SKM-1 (cell line): ENCODE data around the gene FBXL17.
A peak's percentile ranks its signal among the peaks of the same experiment; 100 is the strongest.
"Not testable (repeated sequence)": the region's sequence is repeated elsewhere in the genome, so short reads cannot be mapped to it uniquely, and the experiment has no call there.

Source experiments
- DNase-seq: peaks from one replicate; lab custom pipeline; 2025; ENCODE audit not compliant: unreplicated experiment; lab: John Stamatoyannopoulos, UW

The FBXL17 gene

GRCh38 chr5:108381954-108382783, at the start of gene FBXL17:
Gene FBXL17, minus strand, starts transcription at chr5:108382098.
- peak; percentile 76 for DNase-seq

GRCh38 chr5:108430931-108431608, 49.2 kb upstream of the FBXL17 start:
- no peak for DNase-seq

GRCh38 chr5:108421713-108422112, 39.8 kb upstream of the FBXL17 start:
- DNase-seq, result no peak

- no peak for DNase-seq
Observed at GRCh38 chr5:108420755-108421154, 38.9 kb upstream of the FBXL17 start.

GRCh38 chr5:108420158-108420557, 38.3 kb upstream of the FBXL17 start:
- no peak for DNase-seq

GRCh38 chr5:108418197-108418596, 36.3 kb upstream of the FBXL17 start:
- no peak for DNase-seq

- DNase-seq, result no peak
Observed at GRCh38 chr5:108417166-108417670, 35.3 kb upstream of the FBXL17 start.

GRCh38 chr5:108415726-108416125, 33.8 kb upstream of the FBXL17 start:
- no peak for DNase-seq

GRCh38 chr5:108409786-108410185, 27.9 kb upstream of the FBXL17 start:
- no peak for DNase-seq

GRCh38 chr5:108405201-108405600, 23.3 kb upstream of the FBXL17 start:
- not testable (repeated sequence) for DNase-seq

- DNase-seq, result no peak
Observed at GRCh38 chr5:108398964-108399363, 17.1 kb upstream of the FBXL17 start.

- not testable (repeated sequence) for DNase-seq
Observed at GRCh38 chr5:108396837-108397236, 14.9 kb upstream of the FBXL17 start.

- DNase-seq, result no peak
Observed at GRCh38 chr5:108387758-108388157, 5.9 kb upstream of the FBXL17 start.

GRCh38 chr5:108386345-108387061, 4.6 kb upstream of the FBXL17 start:
- no peak for DNase-seq

GRCh38 chr5:108384741-108385140, 2.8 kb upstream of the FBXL17 start:
- no peak for DNase-seq

- DNase-seq, result peak; percentile 57
Observed at GRCh38 chr5:108382784-108383330, 959 bp upstream of the FBXL17 start.

- DNase-seq, result no peak
Observed at GRCh38 chr5:108381350-108381953, 446 bp downstream of the FBXL17 start.

- no peak for DNase-seq
Observed at GRCh38 chr5:108380531-108381349, 1.2 kb downstream of the FBXL17 start.

GRCh38 chr5:108379722-108380530, 2.0 kb downstream of the FBXL17 start:
- DNase-seq, result no peak
